Mesendoderm (in vitro differentiated cells): ENCODE data around the gene ADGRV1.

Experiments
- DNase-seq: peaks from one replicate; pipeline ENCODE4 v3.0.0; 2013
- H2AK5ac ChIP-seq: 2 replicates; pipeline ENCODE4 v1.6.1; 2013; ENCODE audit warnings: low read length, inconsistent platforms
- H2BK120ac ChIP-seq: 2 replicates; pipeline ENCODE4 v1.6.1; 2013; ENCODE audit warnings: low read depth, mild to moderate bottlenecking, low read length, moderate library complexity, mixed read lengths
- H2BK15ac ChIP-seq: replicated peaks from 2 replicates; pipeline ENCODE4 v1.6.1; 2013; ENCODE audit warnings: low read depth, mild to moderate bottlenecking, moderate library complexity
- H2BK5ac ChIP-seq: 2 replicates; pipeline ENCODE4 v1.6.1; 2013; ENCODE audit warnings: low read length, inconsistent platforms
- H3K18ac ChIP-seq: 2 replicates; pipeline ENCODE4 v1.6.1; 2013; ENCODE audit warnings: mild to moderate bottlenecking, low read length, mixed read lengths
- H3K23ac ChIP-seq: one replicate; pipeline ENCODE4 v1.6.1; 2013; ENCODE audit warnings: low read length
- H3K27ac ChIP-seq: 2 replicates; pipeline ENCODE4 v1.5.1; 2013; ENCODE audit warnings: low read depth, mild to moderate bottlenecking, inconsistent platforms, low read length, moderate library complexity
- H3K27me3 ChIP-seq: 2 replicates; pipeline ENCODE4 v1.6.1; 2013; ENCODE audit warnings: low read length, control low read depth, mild to moderate bottlenecking, inconsistent platforms; ENCODE audit not compliant: insufficient read depth, poor library complexity
- H3K36me3 ChIP-seq: 2 replicates; pipeline ENCODE4 v1.6.1; 2013; ENCODE audit warnings: low read length, inconsistent platforms; ENCODE audit not compliant: control insufficient read depth, insufficient read depth
- H3K4ac ChIP-seq: one replicate; pipeline ENCODE4 v1.6.1; 2013; ENCODE audit warnings: low read depth, mild to moderate bottlenecking, low read length, moderate library complexity
- H3K4me1 ChIP-seq: 2 replicates; pipeline ENCODE4 v1.6.1; 2013; ENCODE audit warnings: low read depth, low read length, inconsistent platforms; ENCODE audit not compliant: control insufficient read depth
- H3K4me2 ChIP-seq: 2 replicates; pipeline ENCODE4 v1.6.1; 2013; ENCODE audit warnings: low read length
- H3K4me3 ChIP-seq: 2 replicates; pipeline ENCODE4 v1.5.1; 2013; ENCODE audit warnings: mild to moderate bottlenecking, low read length
- H3K56ac ChIP-seq: one replicate; pipeline ENCODE4 v1.6.1; 2013; ENCODE audit warnings: low read length
- H3K79me1 ChIP-seq: 2 replicates; pipeline ENCODE4 v1.6.1; 2013; ENCODE audit warnings: low read length, inconsistent platforms
- H3K79me2 ChIP-seq: 2 replicates; pipeline ENCODE4 v1.6.1; 2013; ENCODE audit warnings: mild to moderate bottlenecking, low read length; ENCODE audit not compliant: control insufficient read depth, insufficient read depth
- H3K9ac ChIP-seq: 2 replicates; pipeline ENCODE4 v1.6.1; 2013; ENCODE audit warnings: low read length, inconsistent platforms
- H4K5ac ChIP-seq: one replicate; pipeline ENCODE4 v1.6.1; 2013; ENCODE audit warnings: low read length
- H4K8ac ChIP-seq: one replicate; pipeline ENCODE4 v1.6.1; 2013; ENCODE audit warnings: low read depth, mild to moderate bottlenecking, control low read depth, low read length, moderate library complexity
- WGBS: extraction: QIAGEN DNeasy Blood & Tissue Kit; methylation state at CpG from one replicate; pipeline ENCODE4 v1.1.7; 2013; ENCODE audit warnings: low lambda C conversion rate, missing lambda C conversion rate; ENCODE audit not compliant: insufficient coverage; ENCODE audit errors: extremely low coverage; 5-methylcytosine and 5-hydroxymethylcytosine counted together

ADGRV1 gene

DNA sequence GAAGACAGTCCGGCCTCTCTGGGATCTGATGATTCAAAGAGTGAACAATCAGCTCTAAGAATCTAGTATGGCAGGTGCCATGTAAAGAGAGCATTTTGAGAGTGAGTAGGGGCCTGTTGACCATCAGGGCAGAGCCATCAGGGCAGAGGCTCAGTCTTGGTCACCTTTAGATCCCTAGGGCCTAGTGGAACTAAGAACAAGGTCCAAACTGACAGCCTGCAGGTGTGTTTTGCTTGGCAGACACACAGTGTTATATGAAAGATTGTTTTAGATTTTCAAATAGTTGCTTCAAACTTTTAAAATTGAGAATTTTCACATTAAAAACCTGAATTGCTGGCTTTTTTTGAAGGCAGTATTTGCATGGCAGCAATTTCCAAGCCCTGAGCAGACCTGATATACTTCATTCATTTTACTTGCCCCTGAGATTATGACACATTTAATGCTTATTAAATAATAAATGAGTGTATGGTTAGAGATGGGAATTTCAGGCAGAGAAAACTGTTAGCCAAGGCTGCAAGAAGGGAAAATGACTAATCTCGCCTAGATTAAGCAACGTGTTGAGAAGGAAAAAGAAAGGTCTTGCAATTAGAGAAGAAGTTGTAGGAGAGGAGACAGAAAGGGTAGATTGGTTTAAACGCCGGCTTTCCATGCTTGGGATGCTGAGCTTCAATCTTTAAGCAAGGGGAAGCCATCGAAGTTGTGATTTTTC, 544.9 kb downstream of the ADGRV1 start:
- no peaks in the 10 kb centered on the region for H3K79me1 ChIP-seq
- H4K8ac ChIP-seq, result no peak overlapping the region
- no peak overlapping the region for H3K18ac ChIP-seq
- no peak overlapping the region for H2BK15ac ChIP-seq
- no peak overlapping the region for H2AK5ac ChIP-seq
- no peak overlapping the region for H2BK5ac ChIP-seq
- H3K56ac ChIP-seq, result no peak overlapping the region
- WGBS, result no CpG with 5 or more reads among the region's 6 CpGs
- H3K79me2 ChIP-seq, result no peaks in the 10 kb centered on the region
- H3K4me1 ChIP-seq, result no peaks in the 10 kb centered on the region
- H3K4me3 ChIP-seq, result no peak overlapping the region
- H4K5ac ChIP-seq, result no peak overlapping the region
- DNase-seq, result no peak
- no peaks in the 10 kb centered on the region for H3K36me3 ChIP-seq
- H2BK120ac ChIP-seq, result no peak overlapping the region
- H3K27me3 ChIP-seq, result no peaks in the 10 kb centered on the region
- H3K4ac ChIP-seq, result no peak overlapping the region
- H3K9ac ChIP-seq, result no peak overlapping the region
- H3K27ac ChIP-seq, result no peak overlapping the region
- H3K4me2 ChIP-seq, result no peak overlapping the region
- no peak overlapping the region for H3K23ac ChIP-seq

GRCh38 chr5:91104062-91104448, 545.5 kb downstream of the ADGRV1 start:
- DNase-seq, result no peak
- no peak overlapping the region for H2BK5ac ChIP-seq
- no peak overlapping the region for H4K8ac ChIP-seq
- no peaks in the 10 kb centered on the region for H3K79me2 ChIP-seq
- no peak overlapping the region for H2BK15ac ChIP-seq
- H3K27me3 ChIP-seq, result no peaks in the 10 kb centered on the region
- no peaks in the 10 kb centered on the region for H3K36me3 ChIP-seq
- no peak overlapping the region for H2AK5ac ChIP-seq
- no peaks in the 10 kb centered on the region for H3K4me1 ChIP-seq
- no peak overlapping the region for H3K56ac ChIP-seq
- no peak overlapping the region for H3K18ac ChIP-seq
- no peaks in the 10 kb centered on the region for H3K79me1 ChIP-seq
- H2BK120ac ChIP-seq, result no peak overlapping the region
- H3K9ac ChIP-seq, result no peak overlapping the region
- no peak overlapping the region for H3K4ac ChIP-seq
- no peak overlapping the region for H3K4me3 ChIP-seq
- H4K5ac ChIP-seq, result no peak overlapping the region
- H3K4me2 ChIP-seq, result no peak overlapping the region
- H3K23ac ChIP-seq, result no peak overlapping the region
- WGBS, result no CpG with 5 or more reads among the region's 1 CpG
- H3K27ac ChIP-seq, result no peak overlapping the region

DNA sequence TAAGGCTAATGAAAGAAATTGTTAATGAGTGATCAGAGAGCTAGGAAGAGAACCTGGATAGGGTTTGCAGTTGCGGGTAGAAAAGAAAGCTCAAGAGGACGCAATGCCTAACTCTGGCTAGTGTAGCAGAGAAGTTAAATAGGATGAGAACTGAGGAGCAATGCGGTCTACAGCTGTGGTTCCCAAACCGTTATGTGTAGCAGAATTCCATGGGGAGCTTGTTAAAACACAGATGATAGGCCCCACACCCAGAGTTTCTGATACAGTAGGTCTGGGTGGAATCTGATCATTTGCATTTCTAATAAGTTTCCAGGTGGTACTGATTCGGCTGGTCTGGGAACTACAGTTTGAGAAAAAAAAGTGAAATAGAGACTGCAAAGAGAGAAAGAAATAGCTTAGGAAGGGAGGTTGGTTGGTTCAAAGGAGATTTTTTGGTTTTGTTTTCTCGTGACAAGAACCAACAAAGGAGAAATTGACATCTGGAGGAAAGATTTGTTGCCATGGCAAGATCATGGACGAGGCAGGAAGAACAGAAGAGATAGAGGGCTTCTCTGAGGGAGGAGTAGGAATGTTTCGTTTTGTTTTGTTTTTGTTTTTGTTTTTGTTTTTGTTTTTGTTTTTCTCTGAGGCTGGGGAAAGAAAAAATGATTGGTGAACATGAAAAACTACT, 548.4 kb downstream of the ADGRV1 start:
- Histone ChIP-seq H4K8ac (no peak overlapping the region), H3K27me3 (no peaks in the 10 kb centered on the region), H3K4ac (no peak overlapping the region), H4K5ac (no peak overlapping the region), H3K27ac (no peak overlapping the region), H3K4me2 (no peak overlapping the region), H3K4me3 (no peak overlapping the region), H3K23ac (no peak overlapping the region), H2BK120ac (no peak overlapping the region), H3K56ac (no peak overlapping the region), H2BK5ac (no peak overlapping the region), H3K36me3 (no peaks in the 10 kb centered on the region), H3K79me1 (no peaks in the 10 kb centered on the region), H3K9ac (no peak overlapping the region), H3K79me2 (no peaks in the 10 kb centered on the region), H2BK15ac (no peak overlapping the region), H3K4me1 (no peaks in the 10 kb centered on the region), H2AK5ac (no peak overlapping the region), H3K18ac (no peak overlapping the region)
- WGBS, result no CpG with 5 or more reads among the region's 8 CpGs
- DNase-seq, result no peak

DNA sequence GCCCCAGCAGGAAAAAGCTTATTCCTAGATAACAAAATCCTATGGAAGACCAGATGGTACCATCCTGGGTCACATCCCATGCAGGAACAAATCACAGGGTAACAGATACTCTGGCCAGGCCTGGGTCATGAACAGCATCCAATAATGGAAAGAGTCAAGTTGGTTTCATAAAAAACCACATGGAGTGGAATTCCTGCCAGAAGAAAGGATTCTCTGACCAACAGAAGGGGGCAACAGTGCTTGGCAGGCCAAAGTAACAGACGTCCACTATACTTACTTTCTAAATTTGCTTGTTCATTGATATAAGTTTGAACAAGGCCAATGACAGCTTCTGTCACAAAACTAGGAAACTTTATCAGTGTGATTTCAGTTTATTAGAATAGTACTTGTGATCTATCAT, 551.0 kb downstream of the ADGRV1 start:
- Histone ChIP-seq H3K27ac (no peak overlapping the region), H2BK120ac (no peak overlapping the region), H3K56ac (no peak overlapping the region), H3K79me1 (no peaks in the 10 kb centered on the region), H3K4me2 (no peak overlapping the region), H3K23ac (no peak overlapping the region), H3K27me3 (no peaks in the 10 kb centered on the region), H3K79me2 (no peaks in the 10 kb centered on the region), H4K5ac (no peak overlapping the region), H2BK15ac (no peak overlapping the region), H3K4me3 (no peak overlapping the region), H2AK5ac (no peak overlapping the region), H3K36me3 (no peaks in the 10 kb centered on the region), H3K9ac (no peak overlapping the region), H3K4me1 (no peaks in the 10 kb centered on the region), H2BK5ac (no peak overlapping the region), H4K8ac (no peak overlapping the region), H3K18ac (no peak overlapping the region), H3K4ac (no peak overlapping the region)
- no peak for DNase-seq
- WGBS, result no CpG with 5 or more reads among the region's 1 CpG

DNA sequence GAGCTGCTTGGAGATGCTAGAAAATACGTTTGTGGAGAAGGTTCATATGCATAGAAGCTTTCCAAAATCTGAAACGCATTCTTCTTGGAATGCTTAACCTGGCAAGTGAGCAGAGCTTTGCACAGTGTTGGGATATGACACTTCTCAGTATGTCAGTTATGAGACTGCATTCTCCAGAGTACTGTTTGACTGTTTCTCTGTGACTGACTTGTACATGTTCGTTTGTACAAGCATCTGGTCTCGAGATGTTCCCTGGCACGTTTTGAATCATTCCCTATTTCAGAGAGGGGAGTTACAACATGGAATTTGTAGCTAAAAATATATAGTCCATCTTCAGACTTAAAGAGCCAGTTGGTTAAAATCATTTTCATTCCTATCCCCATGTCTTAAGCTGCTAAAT, 552.1 kb downstream of the ADGRV1 start:
- Histone ChIP-seq H3K27ac (no peak overlapping the region), H3K79me1 (no peaks in the 10 kb centered on the region), H2BK120ac (no peak overlapping the region), H3K4ac (no peak overlapping the region), H2BK5ac (no peak overlapping the region), H3K36me3 (no peaks in the 10 kb centered on the region), H2AK5ac (no peak overlapping the region), H3K56ac (no peak overlapping the region), H4K5ac (no peak overlapping the region), H3K9ac (no peak overlapping the region), H4K8ac (no peak overlapping the region), H3K18ac (no peak overlapping the region), H3K27me3 (no peaks in the 10 kb centered on the region), H3K4me2 (no peak overlapping the region), H3K4me1 (no peaks in the 10 kb centered on the region), H3K23ac (no peak overlapping the region), H3K79me2 (no peaks in the 10 kb centered on the region), H3K4me3 (no peak overlapping the region), H2BK15ac (no peak overlapping the region)
- no CpG with 5 or more reads among the region's 5 CpGs for WGBS
- DNase-seq, result no peak
